ENCODE results near the gene PLCB4.
"Not testable (repeated sequence)": the region's sequence is repeated elsewhere in the genome, so short reads cannot be mapped to it uniquely, and the experiment has no call there.

PLCB4 gene

GRCh38 chr20:9368893-9369292 is 300.0 kb downstream of the PLCB4 start:
- H3K4me3 ChIP-seq (ENCODE audit: low read depth, low read length): no peak overlapping the region
- TF ChIP-seq CTCF (IDR thresholded peaks at IDR 0.05; ENCODE audit: borderline replicate concordance, insufficient read depth, low read depth, low read length): no peak

GRCh38 chr20:9369557-9369956 is 300.7 kb downstream of the PLCB4 start:
- TF ChIP-seq CTCF (IDR thresholded peaks at IDR 0.05; ENCODE audit: borderline replicate concordance, insufficient read depth, low read depth, low read length): no peak
- H3K4me3 ChIP-seq (ENCODE audit: low read depth, low read length): no peak overlapping the region

- TF ChIP-seq CTCF (IDR thresholded peaks at IDR 0.05; ENCODE audit: borderline replicate concordance, insufficient read depth, low read depth, low read length): no peak
- H3K4me3 ChIP-seq (ENCODE audit: low read depth, low read length): no peak overlapping the region
These were observed 305.2 kb downstream of the PLCB4 start for GRCh38 chr20:9374072-9374471.

- no peak overlapping the region for H3K4me3 ChIP-seq (ENCODE audit: low read depth, low read length)
- TF ChIP-seq CTCF (IDR thresholded peaks at IDR 0.05; ENCODE audit: borderline replicate concordance, insufficient read depth, low read depth, low read length): no peak
These were observed 305.6 kb downstream of the PLCB4 start for GRCh38 chr20:9374480-9374879.

- no peak overlapping the region for H3K4me3 ChIP-seq (ENCODE audit: low read depth, low read length)
These were observed 306.4 kb downstream of the PLCB4 start for GRCh38 chr20:9375221-9375681.

GRCh38 chr20:9377007-9377406 is 308.1 kb downstream of the PLCB4 start:
- no peak for TF ChIP-seq CTCF (IDR thresholded peaks at IDR 0.05; ENCODE audit: borderline replicate concordance, insufficient read depth, low read depth, low read length)
- H3K4me3 ChIP-seq (ENCODE audit: low read depth, low read length): no peak overlapping the region

More at GRCh38 chr20:9375221-9375681, 306.4 kb downstream of the PLCB4 start:
- no peak for TF ChIP-seq CTCF (IDR thresholded peaks at IDR 0.05; ENCODE audit: borderline replicate concordance, insufficient read depth, low read depth, low read length)

GRCh38 chr20:9385345-9386310 is 316.7 kb downstream of the PLCB4 start:
- H3K4me3 ChIP-seq (ENCODE audit: low read depth, low read length): not testable (repeated sequence)

All from GM12875 (cell line).